GM19240 (cell line): ENCODE results near the gene GPBP1.

Experiments used
- DNase-seq: peaks from one replicate; pipeline ENCODE4 v3.0.0; 2011; ENCODE audit warnings: low spot score; ENCODE audit not compliant: insufficient read length

GPBP1 gene

GRCh38 chr5:57209316-57210040, 35.6 kb downstream of the GPBP1 start:
- DNase-seq: no peak

GRCh38 chr5:57210633-57211032, 36.8 kb downstream of the GPBP1 start:
- DNase-seq: no peak

GRCh38 chr5:57211039-57211438, 37.2 kb downstream of the GPBP1 start:
- no peak for DNase-seq

- DNase-seq: no peak
These were observed 41.9 kb downstream of the GPBP1 start for GRCh38 chr5:57215629-57216195.

- DNase-seq: no peak
These were observed 42.9 kb downstream of the GPBP1 start for GRCh38 chr5:57216714-57217113.

- DNase-seq: no peak
These were observed 45.5 kb downstream of the GPBP1 start for GRCh38 chr5:57219386-57219785.

- DNase-seq: no peak
These were observed 47.2 kb downstream of the GPBP1 start for GRCh38 chr5:57221049-57221568.

- DNase-seq: no peak
These were observed 51.7 kb downstream of the GPBP1 start for GRCh38 chr5:57225553-57225952.

- DNase-seq: no peak
These were observed 55.5 kb downstream of the GPBP1 start for GRCh38 chr5:57229313-57229712.

GRCh38 chr5:57231607-57232006, 57.7 kb downstream of the GPBP1 start:
- DNase-seq: no peak

- DNase-seq: no peak
These were observed 58.6 kb downstream of the GPBP1 start for GRCh38 chr5:57232293-57233033.

- DNase-seq: no peak
These were observed 69.7 kb downstream of the GPBP1 start for GRCh38 chr5:57243286-57244137.

GRCh38 chr5:57244331-57244730, 70.5 kb downstream of the GPBP1 start:
- no peak for DNase-seq

GRCh38 chr5:57246426-57246825, 72.6 kb downstream of the GPBP1 start:
- DNase-seq: no peak

GRCh38 chr5:57247765-57248164, 73.9 kb downstream of the GPBP1 start:
- DNase-seq: no peak

- DNase-seq: no peak
These were observed 75.5 kb downstream of the GPBP1 start for GRCh38 chr5:57249265-57249874.

GRCh38 chr5:57258052-57258451, 84.2 kb downstream of the GPBP1 start:
- DNase-seq: no peak

GRCh38 chr5:57258943-57259342, 85.1 kb downstream of the GPBP1 start:
- no peak for DNase-seq

GRCh38 chr5:57259704-57260103, 85.8 kb downstream of the GPBP1 start:
- no peak for DNase-seq

GRCh38 chr5:57262541-57262940, 88.7 kb downstream of the GPBP1 start:
- no peak for DNase-seq

- no peak for DNase-seq
These were observed 93.9 kb downstream of the GPBP1 start for GRCh38 chr5:57267805-57268204.
